GM21367 (cell line): Measurements from ENCODE around the gene SERPINA10.

Experiments
- ATAC-seq: cut with Tn5 transposase; IDR thresholded peaks from one replicate; pipeline ENCODE4 v1.9.1; 2021; ENCODE audit not compliant: unreplicated experiment

SERPINA10 gene

GRCh38 chr14:94292872-94293577, at the start of gene SERPINA10:
Gene SERPINA10, minus strand, starts transcription at chr14:94293268. Its CDS starts 2,675 bp downstream, at chr14:94290593.
- ATAC-seq: no peak

GRCh38 chr14:94342334-94342934, 49.4 kb upstream of the SERPINA10 start:
- no peak for ATAC-seq

GRCh38 chr14:94341656-94342333, 48.7 kb upstream of the SERPINA10 start:
- ATAC-seq: no peak

- ATAC-seq: no peak
Observed at GRCh38 chr14:94340533-94340932, 47.5 kb upstream of the SERPINA10 start.

GRCh38 chr14:94338023-94338422, 45.0 kb upstream of the SERPINA10 start:
- ATAC-seq: no peak

- no peak for ATAC-seq
Observed at GRCh38 chr14:94337274-94337673, 44.2 kb upstream of the SERPINA10 start.

GRCh38 chr14:94334872-94335271, 41.8 kb upstream of the SERPINA10 start:
- no peak for ATAC-seq

GRCh38 chr14:94332587-94332986, 39.5 kb upstream of the SERPINA10 start:
- ATAC-seq: no peak

- no peak for ATAC-seq
Observed at GRCh38 chr14:94332063-94332583, 39.1 kb upstream of the SERPINA10 start.

- ATAC-seq: no peak
Observed at GRCh38 chr14:94331462-94331861, 38.4 kb upstream of the SERPINA10 start.

GRCh38 chr14:94330857-94331256, 37.8 kb upstream of the SERPINA10 start:
- ATAC-seq: no peak

GRCh38 chr14:94330432-94330831, 37.4 kb upstream of the SERPINA10 start:
- no peak for ATAC-seq

- no peak for ATAC-seq
Observed at GRCh38 chr14:94329857-94330256, 36.8 kb upstream of the SERPINA10 start.

- ATAC-seq: no peak
Observed at GRCh38 chr14:94328196-94328595, 35.1 kb upstream of the SERPINA10 start.

- ATAC-seq: no peak
Observed at GRCh38 chr14:94322648-94323570, 29.8 kb upstream of the SERPINA10 start, which contains the start of gene SERPINA6. Gene SERPINA6, minus strand, starts transcription at chr14:94323336. Its CDS starts 8,688 bp downstream, at chr14:94314648.

- no peak for ATAC-seq
Observed at GRCh38 chr14:94321421-94322271, 28.6 kb upstream of the SERPINA10 start.

- no peak for ATAC-seq
Observed at GRCh38 chr14:94320243-94320642, 27.2 kb upstream of the SERPINA10 start.

GRCh38 chr14:94317259-94317658, 24.2 kb upstream of the SERPINA10 start:
- no peak for ATAC-seq

GRCh38 chr14:94316692-94317091, 23.6 kb upstream of the SERPINA10 start:
- no peak for ATAC-seq

GRCh38 chr14:94314890-94315289, 21.8 kb upstream of the SERPINA10 start:
- ATAC-seq: no peak
